ENCODE measurements around the gene RAD51B.

Gene RAD51B

GRCh38 chr14:67916430-67916829, 96.9 kb downstream of the RAD51B start:
- no peak for TF ChIP-seq CTCF (IDR thresholded peaks at IDR 0.05; ENCODE audit: insufficient read depth, low read depth, low read length, missing control alignments)
- no peak overlapping the region for H3K4me3 ChIP-seq (ENCODE audit: low read depth, low read length)
- DNase-seq (ENCODE audit: low read depth), result no peak

- DNase-seq (ENCODE audit: low read depth), result no peak
- H3K4me3 ChIP-seq (ENCODE audit: low read depth, low read length), result no peak overlapping the region
- no peak for TF ChIP-seq CTCF (IDR thresholded peaks at IDR 0.05; ENCODE audit: insufficient read depth, low read depth, low read length, missing control alignments)
These were observed 97.4 kb downstream of the RAD51B start for GRCh38 chr14:67917006-67917405.

GRCh38 chr14:67918838-67919237, 99.3 kb downstream of the RAD51B start:
- no peak for TF ChIP-seq CTCF (IDR thresholded peaks at IDR 0.05; ENCODE audit: insufficient read depth, low read depth, low read length, missing control alignments)
- no peak overlapping the region for H3K4me3 ChIP-seq (ENCODE audit: low read depth, low read length)
- no peak for DNase-seq (ENCODE audit: low read depth)

- no peak overlapping the region for H3K4me3 ChIP-seq (ENCODE audit: low read depth, low read length)
- no peak for DNase-seq (ENCODE audit: low read depth)
- no peak for TF ChIP-seq CTCF (IDR thresholded peaks at IDR 0.05; ENCODE audit: insufficient read depth, low read depth, low read length, missing control alignments)
These were observed 99.9 kb downstream of the RAD51B start for GRCh38 chr14:67919259-67920032.

- no peak for DNase-seq (ENCODE audit: low read depth)
- TF ChIP-seq CTCF (IDR thresholded peaks at IDR 0.05; ENCODE audit: insufficient read depth, low read depth, low read length, missing control alignments), result no peak
- H3K4me3 ChIP-seq (ENCODE audit: low read depth, low read length), result no peak overlapping the region
These were observed 107.2 kb downstream of the RAD51B start for GRCh38 chr14:67926821-67927220.

GRCh38 chr14:67927244-67927643, 107.7 kb downstream of the RAD51B start:
- DNase-seq (ENCODE audit: low read depth), result no peak
- H3K4me3 ChIP-seq (ENCODE audit: low read depth, low read length), result no peak overlapping the region
- TF ChIP-seq CTCF (IDR thresholded peaks at IDR 0.05; ENCODE audit: insufficient read depth, low read depth, low read length, missing control alignments), result no peak

- H3K4me3 ChIP-seq (ENCODE audit: low read depth, low read length), result no peak overlapping the region
- DNase-seq (ENCODE audit: low read depth), result no peak
These were observed 108.8 kb downstream of the RAD51B start for GRCh38 chr14:67928375-67928774.

More at GRCh38 chr14:67928375-67928774, 108.8 kb downstream of the RAD51B start:
- TF ChIP-seq CTCF (IDR thresholded peaks at IDR 0.05; ENCODE audit: insufficient read depth, low read depth, low read length, missing control alignments), result no peak

All from GM12865 (cell line).